ENCODE data around the gene PXT1. TPM values are rescaled to one million over a fixed set of nuclear protein-coding genes. Genes with fewer than 3 reads are reported as not detected.

PXT1 gene
- polyA plus RNA-seq, 1 donor from 2014 or later: 0.24 TPM

- H3K27me3 ChIP-seq (ENCODE audit: insufficient read depth, low read depth, low read length): no peaks in the 10 kb centered on the region
- H3K79me2 ChIP-seq (replicated peaks; ENCODE audit: insufficient read depth, low read length): peaks cover 23% of the 10 kb centered on the region
- no peak overlapping the region for H3K4me2 ChIP-seq (ENCODE audit: low read length)
- no peaks in the 10 kb centered on the region for H3K36me3 ChIP-seq (ENCODE audit: insufficient read depth, low read length)
- H3F3A ChIP-seq (ENCODE audit: insufficient read depth, low read length, poor library complexity, severe bottlenecking): no peaks in the 10 kb centered on the region
- H3K9me3 ChIP-seq (ENCODE audit: low read length): no peaks in the 10 kb centered on the region
- no peak overlapping the region for H3K9ac ChIP-seq (ENCODE audit: low read length)
- no peaks in the 10 kb centered on the region for H4K20me1 ChIP-seq (ENCODE audit: insufficient read depth)
- H2AFZ ChIP-seq (ENCODE audit: low read depth, low read length): no peak overlapping the region
- H3K27ac ChIP-seq (ENCODE audit: low read length): no peak overlapping the region
- H3K4me3 ChIP-seq (ENCODE audit: low read length): no peak overlapping the region
- TF ChIP-seq CTCF (IDR thresholded peaks at IDR 0.05; ENCODE audit: poor library complexity, severe bottlenecking) (no peak), POLR2AphosphoS5 (IDR thresholded peaks at IDR 0.05) (no peak), MXI1 (conservative IDR thresholded peaks at IDR 0.05; ENCODE audit: poor library complexity, severe bottlenecking) (no peak), EZH2 (IDR thresholded peaks at IDR 0.05; ENCODE audit: borderline replicate concordance, insufficient read depth, low read length, poor library complexity, severe bottlenecking) (no peak), EP300 (conservative IDR thresholded peaks at IDR 0.05; ENCODE audit: poor library complexity, severe bottlenecking) (no peak), REST (IDR thresholded peaks at IDR 0.05; ENCODE audit: borderline replicate concordance) (no peak), TAF1 (IDR thresholded peaks at IDR 0.05; ENCODE audit: low read depth) (no peak), SMC3 (conservative IDR thresholded peaks at IDR 0.05; ENCODE audit: poor library complexity) (no peak), RAD21 (conservative IDR thresholded peaks at IDR 0.05) (no peak)
- H3K9me2 ChIP-seq (ENCODE audit: insufficient read depth, low read length): no peaks in the 10 kb centered on the region
Measured at GRCh38 chr6:36461646-36462045, 19.0 kb upstream of the PXT1 start.

GRCh38 chr6:36460916-36461315, 18.3 kb upstream of the PXT1 start:
- Histone ChIP-seq H3K4me2 (ENCODE audit: low read length) (no peak overlapping the region), H3K9me2 (ENCODE audit: insufficient read depth, low read length) (no peaks in the 10 kb centered on the region), H3K27me3 (ENCODE audit: insufficient read depth, low read depth, low read length) (no peaks in the 10 kb centered on the region), H3K4me3 (ENCODE audit: low read length) (no peak overlapping the region), H3K27ac (ENCODE audit: low read length) (no peak overlapping the region), H3K79me2 (replicated peaks; ENCODE audit: insufficient read depth, low read length) (peaks cover 20% of the 10 kb centered on the region), H3F3A (ENCODE audit: insufficient read depth, low read length, poor library complexity, severe bottlenecking) (no peaks in the 10 kb centered on the region), H3K9ac (ENCODE audit: low read length) (no peak overlapping the region), H3K9me3 (ENCODE audit: low read length) (no peaks in the 10 kb centered on the region), H3K36me3 (ENCODE audit: insufficient read depth, low read length) (no peaks in the 10 kb centered on the region), H4K20me1 (ENCODE audit: insufficient read depth) (no peaks in the 10 kb centered on the region), H2AFZ (ENCODE audit: low read depth, low read length) (no peak overlapping the region)
- TF ChIP-seq SMC3 (conservative IDR thresholded peaks at IDR 0.05; ENCODE audit: poor library complexity) (no peak), RAD21 (conservative IDR thresholded peaks at IDR 0.05) (no peak), CTCF (IDR thresholded peaks at IDR 0.05; ENCODE audit: poor library complexity, severe bottlenecking) (no peak), TAF1 (IDR thresholded peaks at IDR 0.05; ENCODE audit: low read depth) (no peak), EP300 (conservative IDR thresholded peaks at IDR 0.05; ENCODE audit: poor library complexity, severe bottlenecking) (no peak), REST (IDR thresholded peaks at IDR 0.05; ENCODE audit: borderline replicate concordance) (no peak), EZH2 (IDR thresholded peaks at IDR 0.05; ENCODE audit: borderline replicate concordance, insufficient read depth, low read length, poor library complexity, severe bottlenecking) (no peak), MXI1 (conservative IDR thresholded peaks at IDR 0.05; ENCODE audit: poor library complexity, severe bottlenecking) (no peak), POLR2AphosphoS5 (IDR thresholded peaks at IDR 0.05) (no peak)
